Posterior cingulate gyrus (tissue), 11 donors: ENCODE measurements around the gene MBNL1.
A peak's percentile ranks its signal among the peaks of the same experiment; 100 is the strongest.

ENCODE experiments used
- DNase-seq, 10 donors: peaks; one replicate each; pipeline versions ENCODE4 v3.0.0 to v3.0.0-alpha.2; 2020 to 2021; ENCODE audit warnings: mixed read lengths in 3 of 10
- intact Hi-C: fragments of 100-400 bp; cut with DNase I; formaldehyde crosslinking; loops from one replicate; pipeline ENCODE4 v1.15.1; 2023

Gene MBNL1

GRCh38 chr3:152268555-152269055, at the start of gene MBNL1:
TSS of gene MBNL1 (plus strand) at chr3:152268929. CDS start at chr3:152300194, 31,265 bp downstream.
- DNase-seq, result peak; percentile 59 to 95 (median 74)
- intact Hi-C loops, result loop anchor here (2.0 to 5.0 kb wide), 2 partner anchors 112 to 174 kb away; no protein-coding TSS in a partner anchor

- intact Hi-C loops, result no loop called here
- no peak for DNase-seq
These were observed 49.5 kb upstream of the MBNL1 start for GRCh38 chr3:152219216-152219615.

DNA sequence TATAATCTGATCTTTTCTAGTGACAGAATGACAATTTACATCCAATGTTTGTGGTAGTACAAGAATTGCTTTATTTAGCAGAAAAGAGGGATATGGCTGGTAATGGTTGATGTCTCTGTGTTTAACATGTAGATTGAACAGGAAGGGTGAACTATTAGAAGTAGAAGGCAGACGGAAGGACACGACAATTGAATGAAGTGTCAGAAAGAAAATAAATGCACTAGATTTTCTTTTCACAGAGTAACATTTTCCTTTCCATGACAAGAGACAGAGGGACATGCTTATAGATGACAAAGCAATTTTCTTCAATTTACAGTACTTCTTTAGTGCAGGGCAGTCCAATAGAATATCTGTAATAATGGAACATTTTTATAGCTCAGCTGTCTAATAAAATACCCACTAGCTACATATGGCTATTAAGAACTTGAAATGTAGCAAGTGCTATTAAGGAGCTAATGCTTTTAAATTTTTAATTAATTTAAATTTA, 48.9 kb upstream of the MBNL1 start:
- intact Hi-C loops, result no loop called here

DNA sequence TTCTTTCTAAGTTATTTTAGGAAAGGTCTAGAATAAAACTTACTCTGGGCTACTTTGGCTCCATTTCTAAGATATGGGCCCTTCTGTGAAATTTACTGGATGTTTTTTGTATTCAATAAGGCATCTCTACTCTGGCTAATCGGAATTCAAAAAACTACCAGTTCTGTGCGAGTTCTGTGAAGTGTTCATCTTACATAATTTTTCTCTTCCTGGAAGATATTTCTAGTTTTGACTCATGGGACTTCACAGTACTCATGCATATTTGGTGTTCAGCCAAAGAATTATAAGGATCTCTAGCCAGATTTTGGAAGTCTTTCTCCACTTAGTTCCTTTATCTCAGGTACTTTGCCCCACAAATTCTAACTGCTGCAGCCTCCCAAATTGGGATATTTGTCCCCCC, 46.4 kb upstream of the MBNL1 start:
- intact Hi-C loops, result no loop called here

More for the DNA sequence above, 48.9 kb upstream of the MBNL1 start:
- DNase-seq, result no peak

DNA sequence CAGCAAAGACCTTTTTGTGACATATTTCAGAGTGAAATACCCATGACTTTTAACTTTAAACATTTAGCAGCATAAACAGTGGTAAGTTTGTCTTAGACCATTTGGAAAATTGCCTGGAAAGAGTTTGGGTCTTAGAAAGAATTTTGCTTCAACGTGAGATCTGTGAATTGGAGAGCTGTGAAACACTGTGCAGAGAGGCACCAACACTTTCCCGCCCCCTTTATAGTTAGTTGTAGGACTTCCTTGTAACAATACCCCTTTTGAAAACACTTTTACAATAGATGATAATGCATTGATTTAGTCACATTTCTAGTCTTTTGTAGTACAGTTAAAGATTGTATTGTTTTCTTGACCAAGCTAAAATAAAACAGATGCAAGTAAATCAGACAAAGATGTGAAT, 43.5 kb upstream of the MBNL1 start:
- no peak for DNase-seq

More for the DNA sequence above, 46.4 kb upstream of the MBNL1 start:
- no peak for DNase-seq

DNA sequence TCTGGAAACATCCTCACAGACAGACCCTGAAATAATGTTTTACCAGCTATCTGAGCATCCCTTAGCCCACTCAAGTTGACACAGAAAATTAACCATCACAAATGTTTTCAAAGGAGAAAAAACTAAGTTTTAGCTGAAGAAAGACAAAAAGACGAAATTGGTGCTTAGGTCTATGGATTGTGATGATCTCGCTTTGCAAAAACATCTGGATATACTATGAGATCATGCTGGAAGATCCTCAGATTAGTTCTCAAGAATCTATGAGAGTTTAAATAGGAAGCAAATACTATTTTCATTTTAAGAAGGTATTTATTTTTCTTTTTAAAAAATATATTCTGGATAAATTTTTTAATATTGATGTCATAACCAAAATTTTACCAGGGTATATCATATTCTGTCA, 42.6 kb upstream of the MBNL1 start:
- no peak for DNase-seq
- intact Hi-C loops, result loop anchor here (5.0 kb wide), 1 partner anchor 44 kb away; no protein-coding TSS in a partner anchor

More for the DNA sequence above, 43.5 kb upstream of the MBNL1 start:
- intact Hi-C loops, result loop anchor here (5.0 kb wide), 1 partner anchor 43 kb away; no protein-coding TSS in a partner anchor

DNA sequence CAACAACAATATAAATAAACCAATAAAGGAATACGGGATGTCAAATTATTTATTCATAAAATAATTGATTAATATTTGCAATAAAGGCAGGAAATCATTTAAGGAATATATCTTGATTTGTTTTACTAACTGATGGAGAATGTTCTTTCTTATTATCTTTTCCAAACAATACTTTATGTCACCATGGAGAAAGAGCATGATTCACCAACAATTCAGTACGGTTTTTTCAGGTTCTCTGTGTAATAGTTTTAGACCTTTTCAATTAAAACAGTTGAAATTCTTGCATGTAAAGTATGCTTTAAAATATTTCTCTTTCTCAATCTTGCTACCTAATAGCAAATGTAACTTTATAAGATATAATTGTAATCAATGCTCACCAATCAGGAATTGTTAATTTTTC, 41.7 kb upstream of the MBNL1 start:
- intact Hi-C loops, result loop anchor here (5.0 kb wide), 1 partner anchor 45 kb away; no protein-coding TSS in a partner anchor
- DNase-seq, result no peak

DNA sequence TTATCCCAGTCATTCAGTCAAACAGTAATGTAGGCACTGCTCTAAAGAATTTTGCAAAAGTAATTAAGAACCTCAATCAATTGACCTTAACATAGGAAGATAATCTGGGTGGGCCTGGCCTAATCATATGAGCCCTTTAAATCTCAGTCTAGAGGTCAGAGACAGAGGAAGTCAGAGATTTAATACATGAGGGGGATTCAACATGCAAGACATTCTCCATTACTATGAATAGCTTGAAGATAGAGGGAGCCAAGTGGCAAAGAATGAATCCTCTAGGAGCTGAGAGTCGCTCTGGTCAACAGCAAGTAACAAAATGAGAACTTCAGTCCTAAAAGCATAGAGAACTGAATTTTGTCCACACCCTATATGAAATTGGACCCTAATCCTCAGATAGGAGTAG, 39.0 kb upstream of the MBNL1 start:
- intact Hi-C loops, result loop anchor here (5.0 kb wide), 1 partner anchor 47 kb away; no protein-coding TSS in a partner anchor
- DNase-seq, result no peak

- intact Hi-C loops, result no loop called here
- no peak for DNase-seq
These were observed 38.4 kb upstream of the MBNL1 start for GRCh38 chr3:152230370-152230769.

DNA sequence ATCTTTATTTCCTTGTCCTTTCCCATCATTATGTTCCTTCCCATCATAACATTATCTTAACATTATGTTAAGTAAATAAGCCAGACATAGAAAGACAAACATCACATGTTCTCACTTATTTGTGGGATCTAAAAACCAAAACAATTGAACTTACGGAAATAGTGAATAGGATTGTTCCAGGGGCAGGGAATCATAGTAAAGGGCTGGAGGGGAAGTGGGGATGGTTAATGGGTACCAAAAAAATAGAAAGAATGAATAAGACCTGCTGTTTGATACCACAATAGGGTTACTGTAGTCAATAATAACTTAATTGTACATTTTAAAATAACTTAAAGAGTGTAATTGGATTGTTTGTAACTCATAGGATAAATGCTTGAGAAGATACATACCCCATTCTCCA, 36.7 kb upstream of the MBNL1 start:
- DNase-seq, result no peak
- intact Hi-C loops, result no loop called here

GRCh38 chr3:152232679-152233078, 36.0 kb upstream of the MBNL1 start:
- intact Hi-C loops, result no loop called here
- DNase-seq, result no peak

DNA sequence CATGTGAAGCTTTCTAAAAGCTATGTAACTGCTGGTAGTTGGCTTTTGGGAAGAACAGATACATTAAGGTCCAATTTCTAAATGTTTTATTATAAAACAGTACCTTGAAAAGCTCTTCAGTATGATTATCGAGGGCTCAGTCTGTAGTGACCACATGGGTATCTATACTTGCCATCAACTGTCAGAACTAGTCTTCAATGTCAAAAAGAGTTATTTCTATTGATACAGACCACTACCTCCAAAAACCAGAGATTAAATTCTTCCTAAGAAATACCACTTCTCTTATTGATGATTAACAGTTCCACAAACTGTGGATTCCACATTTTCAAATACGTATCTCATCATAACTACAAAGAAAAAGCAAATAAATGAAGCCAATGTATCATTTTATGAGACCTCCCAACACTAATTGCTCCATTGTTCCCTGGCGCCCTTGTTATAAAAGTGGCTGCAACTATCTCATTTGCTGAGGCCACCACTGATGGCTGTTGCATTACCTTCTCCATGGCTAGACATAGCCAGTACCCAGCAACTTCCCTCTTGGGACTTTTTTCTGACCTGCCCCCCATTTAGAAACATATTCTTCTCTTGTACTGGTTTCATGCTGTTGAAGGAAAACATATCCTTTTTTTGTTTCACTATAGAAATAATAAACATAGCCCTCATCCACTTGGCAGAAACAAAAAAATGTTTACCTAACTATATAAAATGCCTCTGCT, 33.9 kb upstream of the MBNL1 start:
- DNase-seq, result no peak
- intact Hi-C loops, result no loop called here

DNA sequence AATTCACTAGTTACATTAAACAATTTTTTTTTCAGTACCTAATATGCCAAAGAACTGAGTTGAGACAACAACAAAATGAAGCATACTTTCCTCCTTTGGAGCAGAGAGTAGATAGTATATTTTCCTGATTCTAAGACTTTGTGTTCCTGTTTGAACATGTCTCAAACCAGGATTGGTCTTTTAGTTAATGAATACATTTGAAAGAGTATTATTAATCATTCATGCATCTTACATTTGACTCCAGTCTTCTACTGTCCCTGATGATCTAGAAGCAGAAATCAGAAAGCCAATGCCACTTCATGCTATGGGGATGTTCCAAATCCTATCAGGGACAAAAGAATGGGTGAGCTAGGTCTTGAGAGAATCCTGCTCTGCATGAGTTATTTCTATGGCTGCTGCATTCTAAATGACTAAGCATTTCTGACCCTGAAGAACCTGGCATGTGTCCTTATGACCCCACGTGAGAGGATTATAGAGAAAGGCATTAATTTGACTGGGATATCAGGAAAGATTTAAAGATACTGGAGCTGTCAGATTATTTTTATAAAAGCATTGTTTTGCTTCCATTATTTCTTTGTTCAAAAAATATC, 32.9 kb upstream of the MBNL1 start:
- no peak for DNase-seq
- intact Hi-C loops, result no loop called here

GRCh38 chr3:152236716-152237115, 32.0 kb upstream of the MBNL1 start:
- intact Hi-C loops, result no loop called here
- no peak for DNase-seq

DNA sequence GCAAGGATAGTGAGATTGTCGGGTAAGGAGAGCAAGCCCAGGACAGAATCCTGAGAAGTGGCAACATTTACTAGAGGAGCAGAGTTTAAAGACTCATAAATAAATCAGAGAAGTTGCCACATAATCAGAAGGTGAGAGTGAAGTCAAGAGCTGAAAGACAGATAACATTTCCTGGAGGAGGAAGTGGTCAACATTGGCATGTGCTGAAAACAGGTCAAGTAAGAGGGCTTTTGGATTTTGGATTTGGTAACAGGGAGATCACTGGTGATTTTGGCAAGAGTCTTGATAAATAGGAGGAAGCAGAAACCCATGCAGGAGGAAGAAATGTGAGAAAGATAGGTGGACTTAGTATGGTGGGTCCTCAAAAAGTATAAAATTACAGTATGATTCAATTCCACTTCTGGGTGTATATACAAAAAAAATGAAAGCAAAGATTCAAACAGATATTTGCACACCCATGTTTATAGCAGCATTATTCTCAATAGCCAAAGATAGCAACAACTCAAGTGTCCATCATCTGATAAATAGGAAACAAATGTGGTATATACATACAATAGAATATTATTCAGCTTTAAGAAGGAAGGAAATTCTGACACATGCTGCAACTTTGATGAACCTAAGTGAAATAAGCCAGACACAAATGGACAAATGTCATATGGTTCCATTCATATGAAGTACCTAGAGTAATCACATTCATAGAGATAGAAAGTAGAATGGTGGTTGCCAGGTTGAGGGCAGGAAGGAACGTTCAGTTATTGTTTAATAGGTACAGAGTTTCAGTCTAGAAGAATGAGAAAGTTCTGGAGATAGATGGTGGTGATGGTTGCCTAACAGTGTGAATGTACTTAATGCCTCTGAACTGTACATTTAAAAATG, 27.3 kb upstream of the MBNL1 start:
- intact Hi-C loops, result no loop called here
- DNase-seq, result no peak

DNA sequence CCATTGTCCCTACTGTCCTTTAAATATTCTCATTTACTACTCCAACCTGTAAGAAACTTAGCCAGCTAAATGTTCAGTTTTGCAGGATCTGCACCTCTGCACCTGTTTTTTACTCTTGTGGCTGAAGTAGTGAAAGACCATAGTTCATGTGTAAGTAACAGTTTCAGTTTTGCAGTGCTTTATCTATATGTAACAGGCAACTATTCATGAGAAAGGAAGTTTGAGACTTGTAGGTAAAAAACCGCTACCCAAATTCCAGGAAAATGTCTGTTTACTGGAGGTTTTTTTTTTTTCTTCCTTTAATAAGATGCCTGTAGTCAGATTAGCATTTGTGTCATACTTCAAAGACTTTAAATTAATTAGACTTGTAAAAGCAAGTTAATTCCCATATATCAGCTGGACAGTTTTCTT, 25.4 kb upstream of the MBNL1 start:
- DNase-seq, result no peak
- intact Hi-C loops, result no loop called here

DNA sequence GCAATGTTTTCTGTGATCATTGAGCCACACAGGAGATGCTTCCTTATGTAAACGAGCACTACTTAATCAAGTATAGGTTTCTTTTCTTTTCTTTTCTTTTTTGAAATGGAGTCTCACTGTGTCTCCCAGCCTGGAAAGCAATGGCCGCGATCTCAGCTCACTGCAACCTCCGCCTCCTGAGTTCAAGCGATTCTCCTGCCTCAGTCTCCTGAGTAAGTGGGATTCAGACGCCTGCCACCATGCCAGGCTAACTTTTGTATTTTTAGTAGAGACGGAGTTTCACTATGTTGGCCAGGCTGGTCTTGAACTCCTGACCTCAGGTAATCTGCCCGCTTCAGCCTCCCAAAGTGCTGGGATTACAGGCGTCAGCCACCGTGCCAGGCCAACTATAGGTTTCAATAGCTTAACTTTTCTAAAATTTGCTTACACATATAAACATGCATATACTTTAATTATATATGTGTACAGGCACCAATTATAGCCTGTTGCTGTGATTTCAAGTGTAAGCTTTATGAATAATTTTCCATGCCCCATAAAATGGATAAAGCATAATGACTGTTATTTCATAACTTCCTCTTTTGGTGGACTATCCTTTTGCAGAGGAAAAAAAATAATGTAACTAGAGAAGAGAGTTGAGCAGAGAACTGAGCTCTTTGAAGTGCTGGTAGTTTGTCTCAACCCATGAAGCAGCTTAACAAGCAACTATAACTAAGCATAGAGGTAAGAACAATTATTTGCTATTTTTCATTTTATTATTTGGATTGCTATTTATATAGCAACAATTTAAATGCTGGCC, 24.8 kb upstream of the MBNL1 start:
- DNase-seq, result no peak
- intact Hi-C loops, result no loop called here

- no peak for DNase-seq
- intact Hi-C loops, result no loop called here
These were observed 24.2 kb upstream of the MBNL1 start for GRCh38 chr3:152244517-152244888.

DNA sequence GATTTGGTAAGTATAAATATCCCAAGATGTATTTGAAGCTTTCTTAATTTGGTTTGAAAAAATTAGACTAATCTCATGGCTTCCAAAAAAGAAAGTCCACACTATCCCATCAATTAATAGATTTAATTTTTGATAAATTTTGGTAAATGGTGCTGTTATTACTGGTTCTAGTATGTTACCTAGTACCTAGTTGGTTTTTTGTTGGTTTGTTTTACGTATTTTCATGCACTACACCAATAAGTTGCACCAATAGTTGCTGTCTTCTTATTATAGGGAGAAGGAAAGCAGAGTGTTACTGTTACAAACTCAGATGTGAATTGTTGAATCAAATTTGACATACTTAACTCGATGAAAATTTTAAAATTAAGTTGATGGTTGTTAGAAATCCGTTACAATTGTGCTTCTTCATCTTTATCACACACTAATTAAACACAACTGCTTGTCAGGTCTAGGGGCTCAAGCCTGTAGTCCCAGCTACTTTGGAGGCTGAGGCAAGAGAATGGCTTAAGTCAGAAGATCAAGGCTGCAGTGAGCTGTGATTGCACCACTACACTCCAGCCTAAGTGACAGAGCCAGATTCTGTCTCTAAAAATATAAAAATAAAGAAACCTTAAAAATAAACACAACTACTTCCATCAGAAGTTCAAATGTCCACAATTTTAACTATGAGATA, 23.1 kb upstream of the MBNL1 start:
- intact Hi-C loops, result no loop called here
- DNase-seq, result no peak
